ENCODE measurements around the gene ZNF385D.
"Not testable (repeated sequence)": the region's sequence is repeated elsewhere in the genome, so short reads cannot be mapped to it uniquely, and the experiment has no call there.

ZNF385D gene

DNA sequence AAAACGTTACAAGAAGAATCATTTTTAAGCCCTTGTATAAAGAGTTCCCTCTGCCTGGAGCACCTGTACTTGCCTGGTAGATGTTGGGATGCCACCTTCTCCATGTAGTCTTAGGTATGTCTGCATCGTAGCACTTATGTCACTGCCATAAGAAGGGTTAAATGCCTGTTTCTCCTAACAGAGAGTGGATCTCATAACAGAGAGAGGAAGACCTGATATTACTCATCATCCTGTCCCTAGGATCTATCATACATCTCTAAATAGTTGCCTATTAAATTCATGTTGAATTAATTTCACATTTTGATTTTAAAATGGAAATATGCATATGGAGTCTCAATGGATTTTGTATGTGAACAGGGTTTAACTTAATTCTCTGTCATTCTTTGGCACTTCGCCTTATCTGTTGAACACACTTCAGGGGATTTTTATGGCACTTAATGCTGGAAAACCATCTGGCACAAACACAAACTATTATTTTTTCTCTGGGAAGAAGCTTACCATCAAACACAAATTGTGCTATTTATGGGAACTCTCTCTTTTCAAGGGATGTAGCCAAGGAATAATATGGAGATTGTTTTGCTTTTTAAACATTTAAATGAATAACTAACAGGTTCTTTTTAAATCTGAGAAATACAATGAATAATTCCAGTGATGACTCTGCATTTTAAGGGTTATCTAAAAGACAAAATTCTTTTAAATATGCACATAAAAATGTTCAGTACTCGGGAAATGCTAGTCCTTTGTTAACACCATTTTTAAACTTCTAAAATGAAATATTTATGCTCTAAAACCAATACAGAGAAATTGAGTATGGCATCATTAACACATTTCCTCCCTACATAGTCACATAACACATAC lies 230.7 kb downstream of the ZNF385D start:
- DNase-seq (ENCODE audit: low read depth in 1 of 2, low spot score in 1 of 2), result no peak

DNA sequence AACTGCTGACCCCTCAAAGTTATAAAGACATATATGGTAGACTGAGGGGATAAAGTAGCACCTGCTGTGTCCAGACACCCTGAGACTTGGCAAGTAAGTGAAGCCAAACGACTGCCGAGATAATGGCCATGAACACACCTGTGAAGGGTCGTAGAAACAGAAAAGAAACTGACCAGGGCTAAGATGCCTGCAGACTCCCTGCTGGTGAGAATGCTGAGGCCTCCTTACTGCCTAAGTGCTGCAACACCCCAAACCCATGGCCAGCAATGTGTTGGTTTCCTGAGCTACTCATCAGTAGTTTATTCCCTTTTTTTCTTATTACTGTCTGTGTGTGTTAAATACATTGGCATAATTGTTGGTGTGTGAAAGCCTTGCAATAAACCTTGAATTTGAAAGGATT lies 233.8 kb downstream of the ZNF385D start:
- DNase-seq (ENCODE audit: low read depth in 1 of 2, low spot score in 1 of 2), result no peak

DNA sequence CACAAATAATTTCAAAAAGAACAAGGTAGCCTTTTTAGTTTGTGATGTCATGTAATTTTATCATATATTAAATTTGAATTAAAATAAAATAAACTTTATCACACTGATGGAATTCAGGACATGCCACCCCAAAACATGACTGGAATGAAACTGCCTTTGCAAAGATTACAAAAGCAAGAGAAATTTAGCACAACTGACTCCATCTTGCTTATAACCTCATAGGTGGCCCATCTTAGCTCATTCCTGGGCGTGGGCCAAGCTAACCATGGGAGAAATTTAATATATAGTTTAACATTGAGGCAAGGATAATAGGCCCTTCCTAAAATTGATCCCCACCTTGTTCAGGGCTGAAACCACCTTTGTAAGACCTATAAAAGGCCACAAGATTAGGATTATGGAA lies 235.6 kb downstream of the ZNF385D start:
- no peak for DNase-seq (ENCODE audit: low read depth in 1 of 2, low spot score in 1 of 2)

DNA sequence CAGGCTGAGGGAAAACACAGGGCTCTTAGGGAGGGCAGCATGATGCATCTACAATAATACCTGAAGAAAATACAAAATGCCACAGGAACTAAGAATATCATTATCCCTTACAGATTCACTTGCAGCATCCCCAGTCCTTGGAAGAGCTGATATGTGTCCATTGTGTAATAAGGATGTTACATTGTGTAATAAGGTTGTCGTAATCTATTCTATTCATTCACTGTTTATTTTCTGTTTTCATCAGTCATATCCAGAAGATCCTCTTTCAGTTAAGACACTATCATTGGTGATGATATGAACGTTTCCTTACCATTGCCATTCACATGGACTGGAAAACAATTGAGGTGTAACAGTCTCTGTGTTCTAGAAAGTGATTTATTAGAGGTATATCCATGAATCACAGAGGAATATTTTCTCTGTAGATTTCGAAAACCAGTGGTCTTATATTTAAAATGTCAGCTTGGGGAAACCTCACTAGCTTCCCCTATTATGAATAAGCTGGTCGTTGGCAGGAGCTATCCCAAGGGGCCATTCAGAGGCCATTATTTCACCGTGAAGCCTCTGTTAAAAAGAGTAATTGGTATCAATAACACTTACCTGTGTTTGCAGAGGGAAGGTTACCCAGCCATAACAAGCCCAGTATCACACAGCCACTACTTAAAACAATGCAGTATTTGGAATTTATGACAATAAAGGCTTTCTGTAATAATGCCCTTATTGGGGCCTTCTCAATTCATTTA lies 241.1 kb downstream of the ZNF385D start:
- DNase-seq (ENCODE audit: low read depth in 1 of 2, low spot score in 1 of 2), result no peak

DNA sequence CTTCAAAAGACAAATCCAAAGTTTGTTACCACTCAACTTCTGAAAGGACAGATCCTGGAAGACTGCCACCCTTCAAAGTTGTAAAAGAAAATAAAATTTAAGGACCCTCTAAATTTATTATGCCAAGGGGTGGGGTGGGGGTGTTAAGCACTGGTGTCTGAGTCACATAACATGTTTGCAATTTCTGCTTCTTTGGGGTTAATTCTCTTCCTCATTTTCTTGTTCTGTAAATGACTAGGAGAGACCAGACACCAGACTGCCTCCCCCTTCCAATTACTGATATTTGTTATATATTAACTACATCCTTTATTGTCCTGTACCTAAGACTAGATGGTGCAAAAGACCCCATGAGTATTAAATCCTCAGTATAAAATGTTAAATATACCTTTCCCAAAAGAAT lies 242.8 kb downstream of the ZNF385D start:
- no peak for DNase-seq (ENCODE audit: low read depth in 1 of 2, low spot score in 1 of 2)

DNA sequence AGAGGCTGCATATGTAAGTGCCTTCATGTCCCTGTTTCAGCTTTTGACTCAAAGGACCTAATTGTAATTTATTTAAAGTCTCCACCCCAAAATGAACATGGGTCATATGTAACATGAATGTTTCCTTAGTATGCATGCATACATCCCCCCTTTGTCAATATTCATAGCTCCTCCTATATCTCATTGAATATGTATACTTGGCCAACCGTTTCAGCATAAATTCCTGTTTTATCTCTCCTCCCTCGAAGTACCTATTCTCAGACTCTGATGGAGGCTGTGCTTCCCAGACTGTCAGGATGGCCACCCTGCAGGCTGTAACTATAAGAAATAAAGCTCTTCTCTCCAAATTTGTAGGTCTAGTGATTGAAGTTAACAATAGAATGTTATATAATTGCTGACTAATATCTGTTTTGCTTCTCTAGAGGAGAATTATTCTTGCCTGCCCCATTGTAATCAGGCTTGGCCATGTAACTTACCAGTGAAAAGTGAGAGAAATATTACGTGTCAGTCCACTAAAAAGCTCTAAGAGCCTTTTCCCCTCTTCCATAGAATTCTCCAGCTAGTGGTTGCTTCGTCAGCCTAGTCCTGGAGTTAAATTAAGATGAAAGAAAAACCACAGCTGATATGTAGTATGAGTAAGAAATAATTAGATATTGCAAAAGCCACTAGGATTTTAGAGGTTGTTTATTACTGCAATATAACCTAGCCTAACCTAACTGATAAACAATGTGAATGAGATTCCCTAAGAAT lies 245.1 kb downstream of the ZNF385D start:
- no peak for DNase-seq (ENCODE audit: low read depth in 1 of 2, low spot score in 1 of 2)

DNA sequence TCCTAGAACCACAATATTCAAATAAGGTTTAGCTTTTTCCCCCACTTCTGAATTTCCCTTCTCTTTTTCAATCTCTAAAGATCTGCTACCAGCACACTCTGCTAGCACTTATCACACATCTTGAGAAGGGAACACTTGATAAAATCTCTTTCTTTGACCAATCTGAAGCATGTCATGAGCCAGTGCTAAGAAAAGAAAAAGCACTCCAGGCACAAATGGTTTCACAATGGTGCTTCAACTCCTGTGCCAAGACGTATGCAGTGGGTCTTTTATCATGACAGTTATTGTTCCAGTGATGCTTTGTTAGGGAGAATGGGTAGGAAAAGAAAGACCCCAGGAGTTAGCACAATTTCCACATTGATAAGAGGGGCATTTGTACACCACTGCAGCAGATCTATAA lies 248.4 kb downstream of the ZNF385D start:
- no peak for DNase-seq (ENCODE audit: low read depth in 1 of 2, low spot score in 1 of 2)

DNA sequence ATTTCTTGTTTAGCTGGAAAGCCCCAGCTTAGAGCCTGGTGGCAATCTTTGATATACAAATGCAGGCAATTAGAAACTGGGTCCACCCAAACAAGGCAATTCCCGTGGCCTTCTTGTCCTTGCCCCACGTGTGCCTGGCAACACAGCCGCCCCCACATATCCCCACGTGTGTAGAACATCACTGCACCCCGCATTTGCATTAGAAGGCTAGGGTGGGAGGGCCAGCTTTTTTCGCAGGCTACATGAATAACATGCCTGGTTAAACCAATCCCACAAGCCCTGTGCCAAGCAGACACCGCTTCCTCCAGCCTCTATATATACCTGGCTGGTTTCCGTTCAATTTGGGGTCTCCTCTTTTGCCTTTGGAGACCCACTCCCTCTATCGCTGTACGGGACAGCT lies 250.2 kb downstream of the ZNF385D start:
- no peak for DNase-seq (ENCODE audit: low read depth in 1 of 2, low spot score in 1 of 2)

DNA sequence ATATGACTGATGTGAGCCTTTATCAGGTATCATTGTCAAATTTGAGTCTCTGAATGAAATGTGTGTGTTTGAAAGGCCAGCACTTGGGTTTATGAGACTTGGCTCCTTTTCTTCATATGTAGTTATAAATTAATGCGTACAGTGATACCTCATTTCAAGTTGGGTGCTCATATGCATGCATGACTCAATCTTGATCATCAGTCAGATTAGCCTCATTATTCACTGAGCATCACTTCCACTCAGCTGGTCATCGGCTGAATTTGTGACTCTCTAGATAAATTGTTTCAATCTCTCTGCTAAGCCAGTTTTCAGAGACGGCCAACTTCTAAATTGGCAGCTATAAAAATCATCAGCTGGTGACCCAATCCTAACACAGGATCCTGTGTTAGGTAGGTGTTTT lies 260.3 kb downstream of the ZNF385D start:
- DNase-seq (ENCODE audit: low read depth in 1 of 2, low spot score in 1 of 2), result not testable (repeated sequence)

DNA sequence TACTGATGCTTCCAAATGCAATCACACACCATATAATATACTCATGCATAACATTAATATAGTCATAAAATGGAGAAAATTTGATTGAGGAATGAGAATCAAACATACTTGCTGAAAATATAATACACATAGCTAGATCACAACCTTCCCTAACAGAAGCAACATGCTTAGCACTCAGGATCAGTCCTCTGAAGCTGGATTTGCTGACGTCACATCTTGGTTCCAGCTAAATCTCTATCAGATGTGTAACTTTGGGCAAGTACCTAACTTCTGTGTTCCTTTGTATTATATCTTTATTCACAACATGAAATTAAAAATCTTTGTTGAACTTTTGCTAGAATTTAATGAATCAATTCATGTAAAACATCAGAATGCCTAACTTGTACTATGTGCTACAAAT lies 263.5 kb downstream of the ZNF385D start:
- DNase-seq (ENCODE audit: low read depth in 1 of 2, low spot score in 1 of 2), result no peak

DNA sequence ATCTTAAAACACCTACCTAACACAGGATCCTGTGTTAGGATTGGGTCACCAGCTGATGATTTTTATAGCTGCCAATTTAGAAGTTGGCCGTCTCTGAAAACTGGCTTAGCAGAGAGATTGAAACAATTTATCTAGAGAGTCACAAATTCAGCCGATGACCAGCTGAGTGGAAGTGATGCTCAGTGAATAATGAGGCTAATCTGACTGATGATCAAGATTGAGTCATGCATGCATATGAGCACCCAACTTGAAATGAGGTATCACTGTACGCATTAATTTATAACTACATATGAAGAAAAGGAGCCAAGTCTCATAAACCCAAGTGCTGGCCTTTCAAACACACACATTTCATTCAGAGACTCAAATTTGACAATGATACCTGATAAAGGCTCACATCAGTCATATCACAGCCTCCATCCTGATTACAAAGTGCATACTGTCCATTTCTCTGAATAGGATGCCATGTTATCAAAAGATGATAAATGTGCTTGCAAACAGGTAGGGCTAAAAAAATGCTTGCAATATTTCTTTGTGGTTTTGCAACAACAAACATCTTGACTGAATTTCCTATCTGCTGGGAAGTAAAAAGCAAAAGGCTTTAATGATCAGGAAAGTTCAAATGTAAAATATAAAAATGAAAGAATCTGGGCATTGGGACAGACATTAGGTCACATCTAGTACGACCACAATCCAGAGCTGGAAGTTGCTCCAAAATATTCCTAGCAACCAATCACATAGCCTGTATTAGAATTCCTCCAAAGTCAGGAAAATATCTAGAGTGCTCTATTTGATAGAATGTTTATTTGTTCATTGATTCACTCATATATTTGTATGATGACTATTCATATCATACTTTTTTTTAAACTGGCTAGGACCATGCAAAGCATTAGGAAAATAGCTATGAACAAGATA lies 264.7 kb downstream of the ZNF385D start:
- DNase-seq (ENCODE audit: low read depth in 1 of 2, low spot score in 1 of 2), result not testable (repeated sequence)

DNA sequence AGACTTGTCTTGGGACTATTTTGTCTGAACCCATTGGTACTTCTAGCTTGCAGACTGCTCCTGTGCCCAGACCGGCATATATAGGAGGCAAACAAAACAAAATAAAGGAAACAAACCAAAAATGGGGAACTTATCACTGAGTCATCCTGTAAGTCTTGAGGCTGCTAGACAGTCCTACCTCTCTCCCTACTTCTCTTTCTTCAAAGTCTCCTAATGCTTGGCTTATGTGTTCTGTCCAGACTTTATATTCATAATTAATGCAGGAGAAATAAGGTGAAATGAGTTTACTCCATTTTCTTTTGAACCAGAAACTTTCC lies 266.2 kb downstream of the ZNF385D start:
- no peak for DNase-seq (ENCODE audit: low read depth in 1 of 2, low spot score in 1 of 2)

DNA sequence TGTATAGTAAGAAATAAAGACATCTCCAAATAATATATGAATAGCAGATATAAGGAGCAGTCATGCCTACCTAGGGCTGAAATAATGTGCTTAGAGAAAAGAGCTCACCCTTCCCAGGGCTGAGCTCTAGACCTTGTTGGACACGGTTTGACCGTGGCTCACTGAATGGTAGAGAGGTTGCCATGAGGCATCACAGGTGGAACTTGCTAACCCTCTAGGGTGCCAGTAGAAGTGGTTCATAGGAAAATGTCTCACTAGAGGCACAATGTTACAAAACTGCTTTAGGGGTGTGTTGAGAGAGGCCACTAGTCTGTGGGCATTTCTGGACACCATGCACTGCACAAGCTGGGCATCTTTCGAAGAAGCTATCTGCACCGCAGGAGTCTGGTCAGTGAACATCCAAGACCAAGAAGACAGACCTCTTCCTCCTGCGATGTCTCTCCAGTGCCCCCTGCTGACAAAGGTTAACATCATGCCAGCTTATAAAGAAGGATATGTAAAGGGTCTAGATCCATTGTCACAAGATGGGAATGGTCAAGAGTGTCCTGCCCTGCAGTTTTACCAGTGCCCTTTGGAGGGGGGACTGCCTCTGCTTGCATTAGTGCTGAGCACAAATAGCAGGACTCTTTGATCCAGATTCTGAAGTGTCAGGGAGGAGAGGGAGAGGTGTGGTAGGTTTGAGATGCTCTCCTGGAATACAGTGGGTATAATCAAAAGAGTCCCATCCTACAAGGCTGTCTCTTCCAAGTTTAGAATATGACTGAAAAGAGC lies 266.8 kb downstream of the ZNF385D start:
- no peak for DNase-seq (ENCODE audit: low read depth in 1 of 2, low spot score in 1 of 2)

DNA sequence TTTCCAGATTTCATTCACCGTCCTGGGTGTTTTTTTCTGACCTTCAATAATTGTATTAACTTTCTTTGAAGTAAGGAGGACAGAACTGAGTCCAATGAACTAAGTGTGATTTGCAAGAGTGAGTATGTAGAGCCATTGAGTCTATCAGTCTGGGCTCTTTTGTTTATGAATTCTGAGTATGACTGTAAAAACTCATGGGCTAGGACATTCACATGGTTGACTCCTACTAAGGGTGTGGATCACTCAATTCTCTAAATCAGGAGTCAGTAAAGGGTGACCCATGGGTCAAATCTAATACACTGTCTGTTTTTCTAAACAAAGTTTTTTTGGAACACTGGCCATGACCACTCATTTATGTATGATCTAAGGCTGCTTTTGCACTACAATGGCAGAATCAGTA lies 269.0 kb downstream of the ZNF385D start:
- DNase-seq (ENCODE audit: low read depth in 1 of 2, low spot score in 1 of 2), result no peak

DNA sequence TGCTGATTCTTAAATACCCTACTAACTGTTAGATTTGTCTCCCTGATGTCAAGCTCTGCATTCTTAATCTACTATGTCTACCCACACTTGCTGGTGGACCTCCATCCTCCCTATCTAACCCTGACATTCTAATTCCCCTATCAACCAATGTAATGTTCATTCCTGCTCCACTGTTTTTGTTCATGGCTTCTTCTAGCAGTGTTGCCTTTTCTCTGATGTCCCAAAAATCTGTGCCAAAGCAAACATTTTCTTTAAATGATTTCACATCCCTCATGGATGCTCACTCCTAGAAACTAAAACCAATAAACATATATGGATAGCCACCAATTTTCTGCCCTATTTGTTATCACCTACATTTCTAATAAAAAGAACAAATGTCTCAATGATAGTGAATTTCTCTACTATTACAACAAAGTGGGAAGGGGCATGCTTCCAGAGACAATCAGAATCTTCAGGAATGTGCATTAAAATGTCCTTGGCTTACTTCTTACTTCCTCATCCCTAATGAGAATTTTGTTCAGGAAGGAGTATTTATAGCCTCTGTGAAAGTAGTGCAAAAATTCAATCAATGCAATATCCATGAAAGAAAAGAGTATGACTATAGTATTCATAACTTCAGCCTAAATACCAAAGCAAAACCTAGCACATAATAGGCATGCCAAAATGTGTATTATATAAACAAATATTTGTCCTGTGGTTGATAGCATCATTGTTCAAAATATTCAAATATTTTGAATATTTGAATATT lies 273.3 kb downstream of the ZNF385D start:
- DNase-seq (ENCODE audit: low read depth in 1 of 2, low spot score in 1 of 2), result no peak

DNA sequence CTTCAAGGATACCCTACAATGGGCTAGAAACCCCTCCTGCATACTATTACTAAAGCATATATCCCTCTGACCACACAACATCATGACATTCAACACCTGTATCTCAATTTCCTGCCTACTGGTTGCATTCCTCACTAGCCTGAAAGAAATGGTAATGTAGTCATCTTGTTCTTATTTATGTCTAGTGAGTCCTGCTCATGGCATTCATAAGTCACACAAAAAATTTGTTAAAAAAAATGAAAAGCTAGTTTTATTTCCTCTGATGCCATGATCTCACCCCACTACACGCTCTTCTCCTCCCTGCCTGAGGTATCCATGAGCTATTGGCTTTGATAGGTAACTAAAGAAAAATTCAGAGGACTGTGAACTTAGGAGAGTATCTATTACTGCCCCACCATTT lies 284.5 kb downstream of the ZNF385D start:
- DNase-seq (ENCODE audit: low read depth in 1 of 2, low spot score in 1 of 2), result no peak

DNA sequence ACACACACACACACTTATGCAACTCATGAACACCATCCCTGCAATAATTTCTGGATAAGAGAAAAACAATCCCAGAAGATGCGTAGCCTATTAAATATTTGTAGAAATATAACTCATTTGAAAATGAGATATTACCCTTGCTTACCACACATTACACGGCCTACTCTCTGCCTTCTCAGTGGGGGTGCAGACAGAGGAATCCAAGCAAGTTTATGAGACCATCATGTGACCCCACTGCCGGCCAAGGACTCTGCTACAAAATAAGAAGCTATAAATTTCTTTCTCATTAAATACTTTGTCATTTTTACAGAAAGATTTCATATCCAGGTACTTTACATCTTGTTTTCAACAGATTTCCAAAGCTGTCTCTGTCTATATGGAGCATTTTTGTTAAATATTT lies 286.3 kb downstream of the ZNF385D start:
- no peak for DNase-seq (ENCODE audit: low read depth in 1 of 2, low spot score in 1 of 2)

DNA sequence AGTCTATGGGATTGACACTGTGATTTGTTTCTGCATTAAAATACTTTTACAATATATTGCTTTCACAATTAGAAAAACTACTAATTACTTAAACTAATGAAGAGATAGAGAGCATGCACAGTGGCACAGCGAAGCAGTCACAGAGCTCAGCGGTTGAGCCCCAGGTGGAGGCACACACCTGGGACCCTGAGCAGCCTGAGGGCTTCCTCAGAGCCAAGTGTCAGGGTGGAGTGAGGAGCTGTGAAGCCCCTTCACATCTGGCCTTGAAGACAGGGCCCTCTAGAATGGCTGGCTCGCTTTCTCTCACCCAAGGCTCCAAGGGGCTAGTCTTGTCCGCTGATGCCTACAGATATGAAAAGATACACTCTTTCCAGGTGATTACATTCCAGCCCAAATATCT lies 287.7 kb downstream of the ZNF385D start:
- DNase-seq (ENCODE audit: low read depth in 1 of 2, low spot score in 1 of 2), result no peak

DNA sequence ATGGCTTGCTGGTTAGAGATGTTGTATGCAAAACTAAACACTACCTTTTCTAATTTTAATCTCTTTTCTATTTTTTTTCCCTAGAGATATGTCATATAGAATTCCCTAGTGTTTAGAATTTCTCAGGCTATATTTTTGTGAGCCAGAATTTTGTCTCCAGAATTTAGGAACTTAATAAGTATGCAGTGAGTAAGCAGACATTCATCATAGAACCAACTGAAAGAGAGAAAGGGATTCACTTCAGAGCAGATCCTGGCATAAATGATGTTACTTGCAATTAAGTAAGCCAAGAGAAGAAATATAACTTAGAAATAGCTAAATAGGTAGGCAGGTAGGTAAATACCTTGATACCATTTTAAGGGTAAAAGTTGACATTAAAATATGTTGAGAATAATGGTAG lies 288.9 kb downstream of the ZNF385D start:
- no peak for DNase-seq (ENCODE audit: low read depth in 1 of 2, low spot score in 1 of 2)

DNA sequence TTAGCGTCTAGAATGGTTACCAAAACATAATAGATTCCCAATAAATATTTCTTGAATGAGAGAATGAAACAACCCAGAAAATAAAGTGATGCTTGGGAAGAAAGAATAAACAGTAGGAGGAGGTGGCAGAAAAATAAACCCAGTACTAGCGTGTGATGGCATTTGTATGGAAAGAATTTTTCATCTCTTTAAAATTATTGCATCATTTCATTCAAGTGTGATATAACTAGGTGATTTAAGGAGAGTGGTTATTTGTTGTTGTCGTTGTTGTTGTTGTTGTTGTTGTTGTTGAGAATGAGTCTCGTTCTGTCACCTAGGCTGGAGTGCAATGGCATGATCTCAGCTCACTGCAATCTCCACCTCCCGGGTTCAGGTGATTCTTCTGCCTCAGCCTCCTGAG lies 293.9 kb downstream of the ZNF385D start:
- DNase-seq (ENCODE audit: low read depth in 1 of 2, low spot score in 1 of 2), result no peak

Measured in stimulated activated CD4-positive, alpha-beta T cell treated with anti-CD3 and anti-CD28 coated beads, Interleukin-15, amount 100 ng/mL, for 1 hour (primary cell).